ENCODE measurements around the gene CUL1. TPM values are rescaled to one million over a fixed set of nuclear protein-coding genes. Genes with fewer than 3 reads are reported as not detected.

CUL1 gene
- total RNA-seq, 1 experiment from 2014 or later, result 72.3 TPM

GRCh38 chr7:148763622-148764021, 64.9 kb downstream of the CUL1 start:
- Histone ChIP-seq H2BK15ac (ENCODE audit: low read depth, low read length) (no peak overlapping the region), H2BK12ac (ENCODE audit: insufficient read length, low read depth, low read length) (no peak overlapping the region), H3K27ac (ENCODE audit: insufficient read length, low read depth, low read length) (no peak overlapping the region), H3K4ac (ENCODE audit: low read depth, low read length) (no peak overlapping the region), H2AFZ (ENCODE audit: low read length) (no peak overlapping the region), H3K4me2 (ENCODE audit: insufficient read depth, insufficient read length, low read length) (no peak overlapping the region), H2BK5ac (ENCODE audit: insufficient read length, low read length) (no peak overlapping the region), H4K8ac (replicated peaks; ENCODE audit: insufficient read length, low read depth, low read length) (no peak overlapping the region), H4K20me1 (ENCODE audit: control insufficient read depth, insufficient read depth, insufficient read length) (no peaks in the 10 kb centered on the region), H3K9ac (ENCODE audit: extremely low read depth, insufficient read length, low read length) (no peak overlapping the region), H3K27me3 (ENCODE audit: insufficient read depth, low read length) (no peaks in the 10 kb centered on the region), H3K9me3 (ENCODE audit: control insufficient read depth, low read depth, low read length) (no peaks in the 10 kb centered on the region), H3K56ac (ENCODE audit: insufficient read length, low read depth, low read length) (no peak overlapping the region), H3K18ac (ENCODE audit: insufficient read length, low read depth, low read length) (no peak overlapping the region), H3K23ac (ENCODE audit: insufficient read length, low read depth, low read length) (no peak overlapping the region), H2BK120ac (ENCODE audit: low read depth, low read length, poor library complexity, severe bottlenecking) (no peak overlapping the region), H3K14ac (ENCODE audit: insufficient read depth, low read length) (no peak overlapping the region), H3K4me1 (ENCODE audit: insufficient read depth, low read length) (no peaks in the 10 kb centered on the region), H3K79me2 (ENCODE audit: insufficient read depth, low read length) (no peaks in the 10 kb centered on the region), H3K23me2 (ENCODE audit: insufficient read length, low read depth, low read length, poor library complexity, severe bottlenecking) (no peaks in the 10 kb centered on the region), H4K91ac (ENCODE audit: insufficient read length, low read depth, low read length) (no peak overlapping the region), H2BK20ac (ENCODE audit: low read depth, low read length, poor library complexity, severe bottlenecking) (no peak overlapping the region), H2AK5ac (ENCODE audit: insufficient read length, low read length) (no peak overlapping the region), H3T11ph (ENCODE audit: low read length) (no peak overlapping the region), H3K79me1 (ENCODE audit: insufficient read depth, low read depth, low read length, poor library complexity, severe bottlenecking) (no peaks in the 10 kb centered on the region), H4K5ac (ENCODE audit: insufficient read length, low read depth, low read length) (no peak overlapping the region)
- Mint-ChIP-seq H3K36me3 (ENCODE audit: insufficient read depth in 1 of 3, low read depth in 3 of 3) (peaks cover 11 to 56% (median 42%) of the 10 kb centered on the region in 3 experiments), H3K4me3 (no peak overlapping the region), H3K27ac (no peak overlapping the region), H3K4me1 (no peaks in the 10 kb centered on the region), H3K27me3 (ENCODE audit: low read depth) (no peaks in the 10 kb centered on the region), H3K9me3 (no peaks in the 10 kb centered on the region)
- no peak for TF ChIP-seq CTCF (conservative IDR thresholded peaks at IDR 0.05)
- no peak for DNase-seq
